LHCN-M2 (cell line): ENCODE results near the gene ZNF84. TPM values are rescaled to one million over a fixed set of nuclear protein-coding genes. Genes with fewer than 3 reads are reported as not detected.

Experiments used
- DNase-seq: peaks from one replicate; pipeline ENCODE4 v3.0.0-alpha.2; 2012; ENCODE audit warnings: low read depth
- polyA plus RNA-seq: library from polyadenylated mRNA; unstranded; fragments of >200 nt; gene quantifications from one replicate; pipeline ENCODE4 v1.2.1, GENCODE V29; 2012; ENCODE audit warnings: missing spikeins
- total RNA-seq: library from RNA; depleted of rRNA; stranded (reverse); fragments of >200 nt; gene quantifications from 2 replicates; pipeline ENCODE4 v1.2.3, GENCODE V29; 2014; rRNA removed

Gene ZNF84
- 21.8 and 27.7 TPM in 2 replicates for total RNA-seq
- 8.9 TPM for polyA plus RNA-seq

DNA sequence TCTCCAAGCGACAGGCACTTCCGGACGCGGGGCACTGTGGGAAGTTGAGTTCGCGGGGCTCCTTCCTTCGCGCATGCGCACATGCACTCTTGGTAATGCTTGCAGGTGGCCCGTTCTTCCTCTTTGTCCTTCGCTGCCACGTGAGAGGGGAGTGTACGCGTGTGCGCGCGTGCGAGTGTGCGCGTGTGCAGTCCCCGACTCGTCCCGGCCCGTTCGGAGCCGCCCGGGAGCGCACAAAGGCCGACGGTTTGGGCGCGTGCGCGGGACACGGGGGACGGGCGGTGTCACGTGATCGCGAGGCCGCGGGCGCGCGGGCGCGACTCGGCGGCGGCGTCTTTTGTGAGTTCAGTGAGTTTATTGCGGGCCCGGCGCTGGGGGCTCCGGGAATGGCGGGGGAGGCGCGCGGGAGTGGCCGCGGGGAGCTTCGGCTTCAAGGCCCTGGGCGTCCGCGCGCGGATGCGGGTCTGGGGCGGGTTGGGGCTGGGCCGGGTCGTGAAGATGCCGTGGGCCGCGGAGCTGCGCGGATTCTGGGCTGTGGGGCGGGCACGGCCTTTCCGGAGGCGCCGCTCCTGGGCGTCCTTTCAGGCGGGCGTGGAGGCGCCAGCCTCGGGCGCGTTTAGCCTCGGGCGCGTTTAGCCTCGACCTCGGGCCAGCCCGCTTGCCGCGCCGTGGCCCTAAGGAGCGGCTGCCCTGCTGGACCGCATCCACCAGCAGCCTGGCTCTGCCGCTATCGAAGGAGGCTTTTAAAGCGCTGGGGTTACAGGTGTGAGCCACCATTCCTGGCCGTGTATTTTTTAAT, at the start of gene ZNF84:
TSS of gene ZNF84 (plus strand) at position 303 of the 799 bp plus-strand sequence. CDS start 3,959 bp downstream, outside the sequence.
- peak; percentile 98 for DNase-seq

DNA sequence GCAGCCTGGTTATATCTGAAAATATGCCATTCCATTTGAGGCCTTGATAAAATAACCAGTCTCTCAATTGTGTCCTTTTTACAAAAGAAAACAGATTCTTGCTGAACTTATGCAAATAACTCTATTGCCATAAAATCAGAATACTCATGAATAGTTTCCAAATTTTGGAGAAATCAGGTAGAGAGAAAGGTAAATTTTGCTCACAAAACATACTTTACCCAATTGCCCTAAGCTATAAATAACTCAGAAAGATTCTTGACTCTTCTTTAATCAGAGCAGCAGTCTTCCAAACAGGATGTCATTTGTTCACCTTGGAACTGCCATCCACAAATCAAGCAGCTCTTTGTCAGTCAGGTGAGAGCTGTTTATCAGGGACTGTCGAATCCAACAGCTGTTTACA, 38.6 kb upstream of the ZNF84 start:
- no peak for DNase-seq

DNA sequence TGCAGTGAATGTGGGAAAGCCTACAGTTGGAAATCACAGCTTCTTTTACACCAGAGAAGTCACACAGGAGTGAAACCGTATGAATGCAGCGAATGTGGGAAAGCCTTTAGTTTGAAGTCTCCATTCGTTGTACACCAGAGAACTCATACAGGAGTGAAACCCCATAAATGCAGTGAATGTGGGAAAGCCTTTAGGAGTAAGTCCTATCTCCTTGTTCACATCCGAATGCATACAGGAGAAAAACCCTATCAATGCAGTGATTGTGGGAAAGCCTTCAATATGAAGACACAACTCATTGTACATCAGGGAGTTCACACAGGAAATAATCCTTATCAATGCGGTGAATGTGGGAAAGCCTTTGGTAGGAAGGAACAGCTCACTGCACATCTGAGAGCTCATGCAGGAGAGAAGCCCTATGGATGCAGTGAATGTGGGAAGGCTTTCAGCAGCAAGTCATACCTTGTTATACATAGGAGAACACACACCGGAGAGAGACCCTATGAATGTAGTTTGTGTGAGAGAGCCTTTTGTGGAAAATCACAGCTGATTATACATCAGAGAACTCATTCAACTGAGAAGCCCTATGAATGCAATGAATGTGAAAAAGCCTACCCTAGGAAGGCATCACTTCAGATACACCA, 26.5 kb upstream of the ZNF84 start:
- no peak for DNase-seq

DNA sequence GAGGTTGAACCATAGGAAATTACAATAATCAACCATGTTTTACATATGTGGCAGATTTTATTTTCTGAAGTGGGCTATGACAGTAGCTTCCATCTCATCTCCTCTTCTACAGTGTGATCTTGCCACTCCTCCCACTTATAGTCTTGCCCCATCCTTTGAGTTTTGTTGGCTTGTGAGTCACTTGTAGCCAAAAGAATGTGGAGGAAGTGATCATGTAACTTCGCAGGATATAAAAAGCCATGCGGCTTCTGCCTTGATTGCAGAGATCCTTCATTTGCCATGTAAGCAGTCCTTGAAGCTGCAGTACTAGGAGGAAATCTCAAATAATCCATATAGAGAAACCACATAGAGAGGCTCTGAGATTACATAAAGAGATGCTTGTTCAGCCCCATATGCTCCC, 13.7 kb upstream of the ZNF84 start:
- no peak for DNase-seq

DNA sequence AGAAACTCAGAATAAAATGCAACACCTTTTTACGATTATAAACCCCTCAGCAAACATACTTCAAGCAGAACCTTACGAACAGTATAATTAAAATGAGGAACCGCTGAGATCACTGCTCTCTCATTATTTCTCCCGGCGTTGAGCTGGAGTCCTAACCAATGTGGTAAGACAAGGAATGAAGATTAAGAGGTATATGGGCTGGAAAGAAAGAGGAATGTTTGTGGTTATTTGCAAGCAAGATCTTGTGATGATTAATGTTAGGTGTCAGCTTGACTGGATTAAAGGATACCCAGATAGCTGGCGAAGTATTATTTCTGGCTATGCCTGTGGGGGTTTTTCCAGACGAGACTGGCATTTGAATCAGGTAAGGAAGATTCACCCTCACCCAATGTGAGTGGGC, 10.3 kb upstream of the ZNF84 start:
- DNase-seq, result no peak

DNA sequence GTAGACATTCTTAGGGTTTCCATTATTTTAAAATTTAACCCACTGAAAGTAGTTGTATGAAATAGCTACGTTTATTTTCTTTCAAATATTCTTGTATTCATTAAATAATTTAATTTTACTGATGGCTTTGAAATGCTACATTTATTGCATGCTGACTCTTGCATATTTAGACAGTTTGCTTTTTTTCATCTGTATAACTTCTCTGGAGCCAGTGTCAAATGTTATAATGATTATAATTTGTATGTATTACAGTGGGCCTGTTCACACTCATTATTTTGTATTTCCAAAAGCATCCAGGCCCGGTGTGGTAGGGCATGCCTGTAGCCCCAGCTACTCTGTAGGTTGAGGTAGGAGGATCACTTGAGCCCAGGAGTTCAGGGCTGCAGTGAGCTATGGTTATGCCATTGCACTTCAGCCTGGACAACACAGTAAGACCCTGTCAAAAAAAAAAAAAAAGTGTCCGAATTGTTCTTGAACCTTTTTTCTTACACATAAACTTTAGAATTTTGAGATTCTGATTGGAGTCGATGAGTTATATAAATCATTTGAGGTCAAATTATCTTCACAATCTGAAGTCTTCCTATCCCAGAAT, 905 bp downstream of the ZNF84 start:
- DNase-seq, result no peak

DNA sequence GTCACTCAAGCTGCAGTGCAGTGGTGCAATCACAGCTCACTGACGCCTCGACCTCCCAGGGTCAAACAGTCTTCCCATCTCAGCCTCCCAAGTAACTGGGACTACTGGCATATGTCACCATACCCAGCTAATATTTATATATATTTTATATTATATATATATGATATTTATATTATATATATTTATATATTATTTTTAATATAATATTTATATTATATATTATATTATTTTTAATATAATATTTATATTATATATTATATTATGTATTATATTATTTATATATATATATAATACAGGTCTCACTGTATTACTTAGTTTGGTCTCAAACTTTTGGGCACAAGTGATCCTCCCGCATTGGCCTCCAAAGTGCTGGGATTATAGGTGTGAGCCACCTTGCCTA, 9.4 kb downstream of the ZNF84 start:
- DNase-seq, result no peak

DNA sequence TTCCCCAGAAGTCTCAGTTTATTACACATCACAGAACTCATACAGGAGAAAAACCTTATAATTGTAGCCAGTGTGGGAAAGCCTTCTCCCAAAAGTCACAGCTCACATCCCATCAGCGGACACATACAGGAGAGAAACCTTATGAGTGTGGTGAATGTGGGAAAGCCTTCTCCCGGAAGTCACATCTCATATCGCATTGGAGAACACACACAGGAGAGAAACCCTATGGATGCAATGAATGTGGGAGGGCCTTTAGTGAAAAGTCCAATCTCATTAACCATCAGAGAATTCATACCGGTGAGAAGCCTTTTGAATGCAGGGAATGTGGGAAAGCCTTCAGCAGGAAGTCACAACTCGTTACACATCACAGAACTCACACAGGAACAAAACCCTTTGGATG, 20.1 kb downstream of the ZNF84 start:
- DNase-seq, result peak; percentile 19

DNA sequence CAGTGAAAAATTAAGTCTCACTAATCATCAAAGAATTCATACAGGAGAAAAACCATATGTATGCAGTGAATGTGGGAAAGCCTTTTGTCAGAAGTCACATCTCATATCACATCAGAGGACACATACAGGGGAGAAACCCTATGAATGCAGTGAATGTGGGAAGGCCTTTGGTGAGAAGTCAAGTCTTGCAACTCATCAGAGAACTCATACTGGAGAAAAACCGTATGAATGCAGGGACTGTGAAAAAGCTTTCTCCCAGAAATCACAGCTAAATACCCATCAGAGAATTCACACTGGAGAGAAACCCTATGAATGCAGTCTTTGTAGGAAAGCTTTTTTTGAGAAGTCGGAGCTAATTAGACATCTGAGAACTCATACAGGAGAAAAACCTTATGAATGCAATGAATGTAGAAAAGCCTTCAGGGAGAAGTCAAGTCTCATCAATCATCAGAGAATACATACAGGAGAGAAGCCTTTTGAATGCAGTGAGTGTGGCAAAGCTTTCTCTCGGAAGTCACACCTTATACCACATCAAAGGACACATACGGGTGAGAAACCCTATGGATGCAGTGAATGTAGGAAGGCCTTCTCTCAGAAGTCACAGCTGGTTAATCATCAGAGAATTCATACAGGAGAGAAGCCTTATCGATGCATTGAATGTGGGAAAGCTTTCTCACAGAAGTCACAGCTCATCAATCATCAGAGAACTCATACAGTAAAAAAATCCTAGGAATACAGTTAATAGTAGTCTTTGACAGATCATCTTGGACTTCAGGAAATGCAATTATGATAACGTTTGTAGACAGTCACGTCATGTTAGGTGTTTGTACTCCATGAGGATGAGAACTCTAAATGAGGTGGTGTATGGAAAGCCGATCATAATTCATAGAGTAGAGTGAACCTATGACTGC, 21.1 kb downstream of the ZNF84 start:
- DNase-seq, result peak; percentile 13

DNA sequence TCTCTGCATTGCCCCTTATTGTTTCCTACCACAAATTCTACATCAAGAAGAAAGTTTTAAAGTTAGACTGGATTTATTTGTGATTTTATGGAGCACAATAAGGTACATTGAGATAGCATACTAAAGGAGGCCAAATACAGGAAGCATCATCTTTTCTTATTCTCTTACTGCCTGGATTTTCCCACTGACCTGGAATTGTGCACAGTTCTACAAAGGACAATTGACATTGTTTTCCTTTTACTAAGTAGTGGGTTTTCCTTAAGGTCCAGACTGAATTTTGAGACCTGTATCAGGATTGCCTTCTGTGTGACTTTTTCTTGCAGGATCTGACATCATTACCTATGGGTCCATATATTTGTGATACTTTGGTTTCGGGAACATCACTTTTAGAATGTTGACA, 24.6 kb downstream of the ZNF84 start:
- DNase-seq, result no peak

DNA sequence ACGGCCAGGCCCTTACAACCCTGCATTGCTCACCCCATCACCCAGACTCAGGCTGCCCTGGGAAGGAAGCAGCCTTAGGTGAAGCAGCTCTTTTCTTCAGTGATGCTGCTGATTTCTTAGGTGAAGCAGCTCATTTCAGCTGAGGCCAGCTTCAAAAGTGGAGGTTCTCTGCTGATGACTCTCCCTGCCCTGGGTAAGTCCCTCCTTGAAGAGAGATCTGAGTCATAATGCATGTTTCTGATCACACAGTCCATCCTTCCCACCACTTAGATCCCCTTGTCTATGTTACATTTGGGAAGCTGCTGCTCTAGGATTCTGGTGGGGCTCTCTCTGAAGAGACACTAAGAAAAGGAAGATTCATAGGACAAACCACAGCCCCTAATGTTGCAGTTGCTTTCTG, 26.2 kb downstream of the ZNF84 start:
- DNase-seq, result no peak

DNA sequence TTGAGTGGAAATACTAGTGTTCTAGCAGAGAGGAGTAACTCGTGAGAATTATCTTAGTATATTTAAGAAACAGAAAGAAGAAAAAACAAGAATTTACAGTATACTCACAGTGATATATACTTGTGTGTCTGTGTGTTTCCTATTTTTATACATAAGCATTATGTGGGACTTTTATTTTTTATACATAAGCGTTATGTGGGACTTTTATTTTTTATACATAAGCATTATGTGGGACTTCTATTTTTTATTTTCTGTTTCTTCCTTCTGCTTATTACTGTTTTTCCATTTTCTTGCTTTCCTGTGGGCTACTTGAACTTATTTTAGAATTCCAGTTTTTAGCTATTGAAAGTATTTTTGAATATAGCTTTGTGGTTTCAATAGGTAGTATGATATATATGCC, 36.5 kb downstream of the ZNF84 start:
- no peak for DNase-seq

DNA sequence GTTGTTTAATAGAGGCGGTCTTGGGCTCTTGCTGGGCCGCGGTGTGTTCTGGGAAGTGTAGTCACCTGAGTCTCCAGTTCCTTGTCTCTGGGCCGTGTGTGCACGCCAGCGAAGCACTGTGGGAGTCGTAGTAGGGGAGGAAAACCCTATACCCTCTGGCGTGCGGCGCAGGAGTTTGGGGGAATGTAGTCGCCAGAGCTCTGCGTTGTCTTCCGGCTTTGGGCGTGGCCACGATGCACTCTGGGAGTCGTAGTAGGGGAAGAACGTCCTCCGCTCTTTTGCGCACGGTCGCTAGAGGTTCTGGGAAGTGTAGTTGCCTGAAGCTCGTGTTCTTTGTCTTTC, 42.7 kb downstream of the ZNF84 start:
- peak; percentile 98 for DNase-seq

DNA sequence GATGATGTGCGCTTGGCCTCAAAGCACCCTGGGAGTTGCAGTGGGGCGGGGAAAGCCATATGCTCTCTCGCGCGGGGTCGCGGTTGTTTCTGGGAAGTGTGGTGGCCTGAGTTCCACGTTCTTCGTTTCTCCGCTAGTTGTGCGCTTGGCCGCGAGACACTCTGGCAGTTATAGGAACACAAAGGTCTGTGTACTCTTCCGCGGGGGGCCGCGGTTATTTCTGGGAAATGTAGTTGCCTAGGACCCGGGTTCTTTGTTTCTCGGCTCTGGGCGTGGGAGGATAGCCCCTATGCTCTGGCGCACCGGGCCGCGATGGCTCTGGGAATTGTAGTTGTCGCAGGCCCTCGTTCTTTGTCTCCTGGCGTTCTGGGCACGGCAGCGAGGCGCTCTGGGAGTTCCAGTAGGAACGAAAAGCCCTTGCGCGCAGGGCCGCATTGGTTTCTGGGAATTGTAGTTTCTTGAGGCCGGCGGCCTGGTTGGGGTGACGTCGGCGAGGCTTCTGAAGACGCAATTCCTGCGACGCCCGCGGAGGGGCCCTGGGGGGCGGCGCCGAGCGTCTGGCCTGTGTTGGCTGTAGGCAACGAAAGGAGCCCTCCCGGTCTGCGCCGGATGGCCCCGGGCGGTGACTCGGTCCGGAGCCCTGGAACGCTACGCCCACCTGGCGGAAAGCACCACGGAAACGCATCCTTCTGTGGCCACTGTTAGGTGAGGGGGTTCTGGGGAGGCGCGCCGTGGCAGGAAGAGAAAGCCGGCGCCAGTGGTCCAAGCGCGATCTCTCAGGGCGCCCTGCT, 43.3 kb downstream of the ZNF84 start, which contains the start of gene ZNF140:
TSS of gene ZNF140 (plus strand) at position 556 of the 791 bp plus-strand sequence. CDS start 398 bp downstream, outside the sequence.
- DNase-seq, result peak; percentile 93

DNA sequence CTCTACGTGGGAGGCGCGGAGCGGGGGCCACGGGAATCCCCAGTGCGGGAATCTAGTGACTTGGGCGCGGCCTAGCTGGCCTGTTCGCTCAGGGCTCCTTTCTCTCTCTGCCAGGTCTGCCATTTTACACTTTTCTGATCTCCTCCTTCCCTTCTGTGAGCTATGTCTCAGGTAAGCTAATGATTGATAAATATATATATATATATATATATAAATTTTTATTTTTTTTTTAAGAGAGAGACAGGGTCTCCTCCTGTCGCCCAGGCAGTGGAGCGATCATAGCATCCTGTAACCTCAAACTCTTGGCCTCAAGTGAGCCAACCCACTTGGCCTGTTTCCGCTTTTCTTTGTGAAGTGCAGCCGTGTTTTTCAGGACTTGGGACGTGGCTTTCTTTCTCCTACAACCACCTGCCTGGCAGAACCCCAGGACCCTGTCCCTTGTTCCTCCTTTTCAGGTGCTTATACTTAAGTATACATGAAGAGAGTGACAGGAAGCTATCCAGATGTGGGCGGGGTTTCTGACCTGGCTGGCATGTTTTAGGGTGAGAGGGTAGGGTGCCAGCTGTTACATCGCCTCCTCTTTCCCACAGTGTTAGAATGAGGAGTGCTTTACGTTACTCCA, 44.0 kb downstream of the ZNF84 start:
- DNase-seq, result no peak

DNA sequence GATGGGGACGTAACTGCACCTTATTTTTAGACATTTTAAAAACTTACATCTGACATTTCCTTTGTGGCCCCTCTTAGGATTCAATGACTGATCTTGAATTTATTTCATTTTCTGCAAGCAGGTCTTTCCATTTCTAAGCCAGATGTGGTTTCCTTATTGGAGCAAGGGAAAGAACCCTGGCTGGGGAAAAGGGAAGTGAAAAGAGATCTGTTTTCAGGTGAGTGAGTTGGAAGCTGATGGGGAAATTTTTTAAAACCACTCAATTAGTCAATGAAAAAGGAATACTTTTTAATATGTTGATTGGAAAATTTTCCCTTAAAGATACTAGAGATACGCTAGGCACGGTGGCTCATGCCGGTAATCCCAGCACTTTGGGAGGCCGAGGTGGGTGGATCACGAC, 46.0 kb downstream of the ZNF84 start:
- DNase-seq, result no peak

DNA sequence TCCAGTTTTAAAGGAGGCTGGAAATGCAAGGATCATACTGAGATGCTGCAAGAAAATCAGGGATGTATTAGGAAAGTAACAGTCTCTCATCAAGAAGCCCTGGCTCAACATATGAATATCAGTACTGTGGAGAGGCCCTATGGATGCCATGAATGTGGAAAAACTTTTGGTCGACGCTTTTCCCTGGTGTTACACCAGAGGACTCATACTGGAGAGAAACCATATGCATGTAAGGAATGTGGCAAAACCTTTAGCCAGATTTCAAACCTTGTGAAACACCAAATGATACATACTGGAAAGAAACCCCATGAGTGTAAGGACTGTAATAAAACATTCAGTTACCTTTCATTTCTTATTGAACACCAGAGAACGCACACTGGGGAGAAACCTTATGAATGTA, 68.3 kb downstream of the ZNF84 start:
- peak; percentile 5 for DNase-seq

DNA sequence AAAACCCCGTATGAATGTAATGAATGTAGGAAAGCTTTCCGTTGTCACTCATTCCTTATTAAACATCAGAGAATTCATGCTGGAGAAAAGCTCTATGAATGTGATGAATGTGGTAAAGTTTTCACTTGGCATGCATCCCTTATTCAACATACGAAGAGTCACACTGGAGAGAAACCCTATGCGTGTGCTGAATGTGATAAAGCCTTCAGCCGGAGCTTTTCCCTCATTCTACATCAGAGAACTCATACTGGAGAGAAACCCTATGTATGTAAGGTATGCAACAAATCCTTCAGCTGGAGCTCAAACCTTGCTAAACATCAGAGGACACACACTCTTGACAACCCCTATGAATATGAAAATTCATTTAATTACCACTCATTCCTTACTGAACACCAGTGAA, 68.9 kb downstream of the ZNF84 start:
- peak; percentile 10 for DNase-seq

DNA sequence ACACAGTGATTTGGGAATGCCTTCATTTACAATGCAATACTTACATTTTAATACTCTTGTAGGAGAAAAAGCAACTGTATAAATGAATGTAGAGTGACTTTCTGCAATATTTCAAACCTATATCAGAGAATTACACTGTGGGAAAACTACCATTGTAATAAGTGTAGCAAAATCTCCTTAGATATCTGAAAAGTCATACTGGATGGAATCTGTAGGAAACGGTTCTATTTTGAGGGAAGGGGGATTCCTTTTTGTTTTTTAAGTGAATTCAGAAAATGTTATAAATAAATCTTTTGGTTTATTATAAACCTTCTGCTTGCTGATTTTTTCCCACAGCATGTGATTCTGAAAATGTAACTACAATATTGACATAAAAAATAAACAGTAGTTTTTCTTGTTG, 69.8 kb downstream of the ZNF84 start:
- DNase-seq, result no peak

DNA sequence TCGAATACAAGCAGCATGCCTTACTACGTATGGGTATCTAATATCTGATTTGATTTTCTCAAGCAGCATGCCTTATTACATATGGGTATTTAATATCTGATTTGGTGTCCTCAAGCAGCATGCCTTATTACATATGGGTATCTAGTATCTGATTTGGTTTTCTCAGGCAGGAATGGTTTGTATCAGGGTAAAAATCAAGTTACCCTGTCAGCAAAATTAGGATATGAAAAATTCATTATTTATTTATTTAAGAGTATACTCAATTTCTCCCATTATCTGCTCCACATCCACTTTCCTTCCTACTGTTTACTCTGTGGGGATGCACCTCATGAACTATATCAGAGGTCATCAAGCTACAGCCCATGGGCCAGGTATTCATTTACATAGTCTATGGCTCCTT, 70.8 kb downstream of the ZNF84 start:
- no peak for DNase-seq
